Cardiac septum (tissue), 1 donor: Measurements from ENCODE around the gene IFFO2. TPM values are rescaled to one million over a fixed set of nuclear protein-coding genes. Genes with fewer than 3 reads are reported as not detected.

Experiments used
- DNase-seq: peaks from one replicate; pipeline ENCODE4 v3.0.0-alpha.2; 2020; ENCODE audit warnings: low spot score
- intact Hi-C: fragments of 100-400 bp; cut with DNase I; formaldehyde crosslinking; loops from one replicate; pipeline ENCODE4 v1.14.0; 2022
- total RNA-seq: library from RNA; stranded (reverse); fragmentation: NEBNext Ultra II Directional; extraction: Animal tissue kit (Norgen Biotek cat#: 25700); gene quantifications from one replicate; pipeline ENCODE4 v1.2.1, GENCODE V29; 2021
- donor health status: DM: no; HTN: no; CAD: no.

IFFO2 gene
- total RNA-seq, 1 donor from 2014 or later = 4.6 TPM

GRCh38 chr1:18954270-18955071 is 2.0 kb downstream of the IFFO2 start:
- intact Hi-C loops = loop anchor here (5.0 kb wide), 2 partner anchors 42 to 128 kb away; no protein-coding TSS in a partner anchor
- no peak for DNase-seq

- intact Hi-C loops = loop anchor here (5.0 kb wide), 2 partner anchors 41 to 129 kb away; no protein-coding TSS in a partner anchor
- DNase-seq = no peak
Observed at GRCh38 chr1:18953731-18954231, 2.7 kb downstream of the IFFO2 start.

- DNase-seq = no peak
- intact Hi-C loops = loop anchor here (5.0 kb wide), 2 partner anchors 40 to 130 kb away; no protein-coding TSS in a partner anchor
Observed at GRCh38 chr1:18951818-18952391, 4.6 kb downstream of the IFFO2 start.

- intact Hi-C loops = loop anchor here (5.0 kb wide), 2 partner anchors 39 to 131 kb away; no protein-coding TSS in a partner anchor
- no peak for DNase-seq
Observed at GRCh38 chr1:18951416-18951815, 5.1 kb downstream of the IFFO2 start.

- intact Hi-C loops = loop anchor here (5.0 kb wide), 2 partner anchors 38 to 132 kb away; no protein-coding TSS in a partner anchor
- DNase-seq = peak; percentile 85
Observed at GRCh38 chr1:18950401-18951026, 6.0 kb downstream of the IFFO2 start.

GRCh38 chr1:18949686-18950400 is 6.6 kb downstream of the IFFO2 start:
- intact Hi-C loops = loop anchor here (2.0 to 5.0 kb wide), 3 partner anchors 23 to 132 kb away; no protein-coding TSS in a partner anchor
- DNase-seq = no peak

- intact Hi-C loops = loop anchor here (2.0 kb wide), 1 partner anchor 22 kb away; no protein-coding TSS in a partner anchor
- no peak for DNase-seq
Observed at GRCh38 chr1:18948913-18949685, 7.4 kb downstream of the IFFO2 start.

GRCh38 chr1:18948048-18948912 is 8.2 kb downstream of the IFFO2 start:
- DNase-seq = no peak
- intact Hi-C loops = loop anchor here (2.0 kb wide), 1 partner anchor 21 kb away; no protein-coding TSS in a partner anchor

- intact Hi-C loops = no loop called here
- no peak for DNase-seq
Observed at GRCh38 chr1:18947570-18947969, 8.9 kb downstream of the IFFO2 start.

- no peak for DNase-seq
- intact Hi-C loops = no loop called here
Observed at GRCh38 chr1:18946550-18947381, 9.7 kb downstream of the IFFO2 start.

- intact Hi-C loops = no loop called here
- DNase-seq = no peak
Observed at GRCh38 chr1:18945401-18945849, 11.1 kb downstream of the IFFO2 start.

GRCh38 chr1:18944810-18945209 is 11.7 kb downstream of the IFFO2 start:
- intact Hi-C loops = no loop called here
- no peak for DNase-seq

- intact Hi-C loops = no loop called here
- DNase-seq = no peak
Observed at GRCh38 chr1:18943914-18944572, 12.4 kb downstream of the IFFO2 start.

GRCh38 chr1:18943162-18943561 is 13.3 kb downstream of the IFFO2 start:
- DNase-seq = no peak
- intact Hi-C loops = no loop called here

- DNase-seq = no peak
- intact Hi-C loops = no loop called here
Observed at GRCh38 chr1:18942340-18942739, 14.1 kb downstream of the IFFO2 start.
